ENCODE results near the gene THRAP3. TPM values are rescaled to one million over a fixed set of nuclear protein-coding genes. Genes with fewer than 3 reads are reported as not detected.

Gene THRAP3
- total and polyA plus RNA-seq, 9 of the 15 experiments (the other 6 are each of a cell fraction or from before 2014, with no cell fraction given): 66.2 to 135 (median 113) TPM

GRCh38 chr1:36328088-36328480 is 103.8 kb downstream of the THRAP3 start:
- WGBS (ENCODE audit: insufficient coverage, low coverage, missing lambda C conversion rate): 59% methylated on average over 6 of the region's 6 CpGs
- no peak overlapping the region; the same call in 1 of the 2 replicates for H2AFZ ChIP-seq (ENCODE audit: low read depth, low read length)
- ChIA-PET POLR2A (interaction anchor here (0.6 kb wide), 1 partner anchor 9 kb away, joined by 3 read pairs; no protein-coding TSS in a partner anchor), CTCF (ENCODE audit: low intra/inter-chr PET ratio) (no interaction called here)
- in situ Hi-C loops (cut with MboI) (no loop called here), intact Hi-C loops (cut with micrococcal nuclease) (loop anchor here (10.0 kb wide), 1 partner anchor 443 kb away; the partner anchor contains the start of gene AGO1)
- no peaks in the 10 kb centered on the region for H3K9me1 ChIP-seq (ENCODE audit: control insufficient read depth, insufficient read depth, low read length)
- no peak overlapping the region for H3K4me3 ChIP-seq
- DNase-seq (ENCODE audit: extremely low read depth in 1 of 4, low spot score in 3 of 4): no peak
- peak overlapping the region in 1 of 2 experiments; percentile 24; a peak in 1 of 4 replicates for H3K9ac ChIP-seq (ENCODE audit: insufficient read depth in 1 of 2, low read depth in 2 of 2, low read length in 2 of 2)
- no peak for ATAC-seq
- FAIRE-seq: no peak
- H3K36me3 ChIP-seq (ENCODE audit: control insufficient read depth, insufficient read depth, low read length): no peaks in the 10 kb centered on the region
- H3K79me2 ChIP-seq (ENCODE audit: control insufficient read depth, insufficient read depth, low read length): peaks cover 2% of the 10 kb centered on the region; the same call in 1 of the 3 replicates
- peaks cover 22 to 37% of the 10 kb centered on the region in 2 experiments for H3K4me1 ChIP-seq (replicated peaks in 1 of 2; ENCODE audit: control insufficient read depth in 2 of 2, insufficient read depth in 2 of 2, low read length in 2 of 2)
- H3K4me2 ChIP-seq (ENCODE audit: insufficient read depth, low read length): no peak overlapping the region
- BruUV-seq (replicated peaks): no TSS peak
- no peak overlapping the region for H3K27ac ChIP-seq (ENCODE audit: extremely low read depth, low read depth, low read length)
- no peaks in the 10 kb centered on the region for H3K27me3 ChIP-seq (ENCODE audit: control insufficient read depth in 2 of 2, insufficient read depth in 2 of 2, low read length in 2 of 2)
- TF ChIP-seq MYBL2 (IDR thresholded peaks at IDR 0.05; ENCODE audit: low read depth) (no peak), MYBL2 (CRISPR knock-in tag; IDR thresholded peaks at IDR 0.05; ENCODE audit: borderline replicate concordance) (no peak), ATF6 (CRISPR knock-in tag; IDR thresholded peaks at IDR 0.05) (no peak), ZNF639 (CRISPR knock-in tag; conservative IDR thresholded peaks at IDR 0.05 in 1 of 2, IDR thresholded peaks at IDR 0.05 in 1 of 2) (no peak), RBM34 (IDR thresholded peaks at IDR 0.05; ENCODE audit: borderline replicate concordance, insufficient read depth, low read length) (no peak), HNRNPL (IDR thresholded peaks at IDR 0.05; ENCODE audit: low read depth, low read length) (no peak), TEAD4 (IDR thresholded peaks at IDR 0.05; ENCODE audit: low read length) (no peak), TEAD4 (CRISPR knock-in tag; IDR thresholded peaks at IDR 0.05; ENCODE audit: borderline replicate concordance) (no peak), PHB (CRISPR knock-in tag; IDR thresholded peaks at IDR 0.05) (no peak), ZNF174 (CRISPR knock-in tag; IDR thresholded peaks at IDR 0.05) (no peak)
- H4K20me1 ChIP-seq (replicated peaks; ENCODE audit: control insufficient read depth, insufficient read depth, low read length): no peaks in the 10 kb centered on the region
- no peaks in the 10 kb centered on the region for H3K9me3 ChIP-seq (replicated peaks; ENCODE audit: control insufficient read depth, insufficient read depth, low read depth, low read length)

All from K562 (cell line).